Endothelial cell of umbilical vein (primary cell): ENCODE data around the gene ITM2C. TPM values are rescaled to one million over a fixed set of nuclear protein-coding genes. Genes with fewer than 3 reads are reported as not detected.

Experiments used
- BruUV-seq: library from RNA; stranded (reverse); fragments of 400-500 nt; replicated peaks from 2 replicates; lab custom pipeline; 2021; lab: Mats Ljungman, UMichigan
- CTCF ChIA-PET: fragments of 300-600, 350-600 bp; sonication (Branson Sonifier 250); formaldehyde crosslinking; loops from one replicate; lab custom pipeline; 2021; ENCODE audit warnings: antibody characterized with exemption, inconsistent platforms; lab: Charles Lee
- POLR2A ChIA-PET: fragments of 300-600, 350-600 bp; sonication (Branson Sonifier 250); formaldehyde crosslinking; loops from one replicate; lab custom pipeline; 2021; ENCODE audit warnings: antibody characterized with exemption, inconsistent platforms; lab: Charles Lee
- DNase-seq: peaks from one replicate; pipeline ENCODE4 v3.0.0-alpha.2; 2011; ENCODE audit warnings: low read depth, low spot score
- FAIRE-seq: peaks from 2 replicates; lab custom pipeline; 2011; peaks lifted over from hg19 to GRCh38; lab: Jason Lieb, UNC
- H2AFZ ChIP-seq: 2 replicates; pipeline ENCODE4 v1.6.0; 2012; ENCODE audit warnings: low read depth, low read length, control low read depth, inconsistent platforms
- H3K27ac ChIP-seq: 2 replicates; pipeline ENCODE4 v1.5.1; 2011; ENCODE audit warnings: low read depth, mild to moderate bottlenecking, control low read depth, low read length, moderate library complexity; ENCODE audit not compliant: insufficient read depth
- H3K27me3 ChIP-seq, 2 experiments: 2 replicates each; pipeline versions ENCODE4 v1.6.0 to v1.6.1; 2011; ENCODE audit warnings: low read length in 2 of 2, mixed read lengths in 1 of 2; ENCODE audit not compliant: control insufficient read depth in 2 of 2, insufficient read depth in 2 of 2
- H3K36me3 ChIP-seq, 2 experiments: 2 replicates in 1 of 2; 3 replicates in 1 of 2; pipeline ENCODE4 v1.5.1; 2011; ENCODE audit warnings: low read length in 2 of 2, mild to moderate bottlenecking in 1 of 2, moderate library complexity in 1 of 2; ENCODE audit not compliant: control insufficient read depth in 2 of 2, insufficient read depth in 2 of 2; ENCODE audit errors: extremely low read depth in 1 of 2
- H3K4me1 ChIP-seq: 3 replicates; pipeline ENCODE4 v1.5.1; 2011; ENCODE audit warnings: mild to moderate bottlenecking, low read length; ENCODE audit not compliant: control insufficient read depth, insufficient read depth; ENCODE audit errors: extremely low read depth
- H3K4me2 ChIP-seq: 2 replicates; pipeline ENCODE4 v1.6.1; 2011; ENCODE audit warnings: low read length, control low read depth, mixed read lengths; ENCODE audit not compliant: insufficient read depth
- H3K4me3 ChIP-seq, 3 experiments: fragments of 200-600 bp in 1 of 3; sonication (generic), shearing (Covaris generic) in 1 of 3; replicated peaks in 1 of 3; 2 replicates each; pipeline ENCODE4 v1.5.1; 2011 to 2016; ENCODE audit warnings: control low read depth in 3 of 3, low read length in 3 of 3, mild to moderate bottlenecking in 2 of 3, inconsistent platforms in 1 of 3, low read depth in 1 of 3, moderate library complexity in 1 of 3; ENCODE audit not compliant: insufficient read depth in 1 of 3
- H3K79me2 ChIP-seq: 2 replicates; pipeline ENCODE4 v1.6.0; 2012; ENCODE audit warnings: low read length, inconsistent platforms; ENCODE audit not compliant: control insufficient read depth, insufficient read depth
- H3K9ac ChIP-seq: replicated peaks from 2 replicates; pipeline ENCODE3; 2011; ENCODE audit warnings: low read length, control low read depth; ENCODE audit not compliant: insufficient read depth; ENCODE audit errors: extremely low read depth
- H3K9me1 ChIP-seq: replicated peaks from 3 replicates; pipeline ENCODE4 v1.6.0; 2011; ENCODE audit warnings: mild to moderate bottlenecking, low read length; ENCODE audit not compliant: control insufficient read depth, insufficient read depth; ENCODE audit errors: extremely low read depth
- H3K9me3 ChIP-seq: replicated peaks from 2 replicates; pipeline ENCODE4 v1.5.1; 2012; ENCODE audit warnings: low read length, inconsistent platforms; ENCODE audit not compliant: control insufficient read depth, insufficient read depth
- H4K20me1 ChIP-seq: replicated peaks from 2 replicates; pipeline ENCODE3; 2011; ENCODE audit warnings: mild to moderate bottlenecking, low read length; ENCODE audit not compliant: control insufficient read depth, insufficient read depth; ENCODE audit errors: extremely low read depth
- EZH2 ChIP-seq: IDR thresholded peaks from 2 replicates; pipeline ENCODE4 v1.6.1; 2012; ENCODE audit warnings: borderline replicate concordance, low read depth, mild to moderate bottlenecking, moderate library complexity, low read length, inconsistent platforms; ENCODE audit not compliant: severe bottlenecking
- FOS ChIP-seq: IDR thresholded peaks from 2 replicates; pipeline ENCODE4 v1.6.1; 2011; ENCODE audit warnings: mild to moderate bottlenecking, low read length, moderate library complexity, borderline replicate concordance; ENCODE audit not compliant: insufficient read depth
- JUN ChIP-seq: IDR thresholded peaks from 2 replicates; pipeline ENCODE4 v1.6.1; 2011; ENCODE audit warnings: borderline replicate concordance, low read depth; ENCODE audit not compliant: insufficient read length, insufficient read depth
- MAX ChIP-seq: IDR thresholded peaks from 2 replicates; pipeline ENCODE4 v1.6.1; 2011; ENCODE audit not compliant: insufficient read depth, insufficient read length
- MYC ChIP-seq: IDR thresholded peaks from one replicate; pipeline ENCODE4 v1.6.1; 2011; ENCODE audit warnings: mild to moderate bottlenecking, low read depth, low read length
- POLR2A ChIP-seq: IDR thresholded peaks from 2 replicates; pipeline ENCODE4 v1.6.1; 2012; ENCODE audit warnings: low read depth, mild to moderate bottlenecking, control low read depth, low read length
- POLR2AphosphoS5 ChIP-seq: IDR thresholded peaks from 2 replicates; pipeline ENCODE4 v1.6.1; 2012; ENCODE audit warnings: low read depth, mild to moderate bottlenecking, control low read depth, low read length, moderate library complexity; ENCODE audit not compliant: insufficient read depth
- dilution Hi-C: fragments of 300-500 bp; cut with MboI; formaldehyde crosslinking; loops from one replicate; pipeline ENCODE4 v1.15.0; 2019; ENCODE audit warnings: low sequenced_read_pairs; ENCODE audit not compliant: extremely low pct_ligation_motif_present
- intact Hi-C: fragments of 100-400 bp; cut with micrococcal nuclease; formaldehyde crosslinking; loops from one replicate; pipeline ENCODE4 v1.10.0; 2022
- polyA plus RNA-seq, 4 experiments: library from polyadenylated mRNA; depleted of rRNA in 3 of 4; stranded (reverse) in 3 of 4; unstranded in 1 of 4; fragments of >200 nt; gene quantifications; 2 replicates each; pipeline versions ENCODE4 v1.2.1 to v1.2.3, GENCODE V29; 2011 to 2012; ENCODE audit warnings: missing spikeins in 1 of 4
- total RNA-seq: library from RNA; stranded (reverse); gene quantifications from 2 replicates; pipeline ENCODE4 v1.2.3, GENCODE V29; 2021
- TF ChIP-seq, protein P1 (sequence below), 2 donors: IDR thresholded peaks; 1 replicate in 1 of 2; 2 replicates in 1 of 2; pipeline ENCODE4 v1.5.1; 2011; ENCODE audit warnings: low read length in 2 of 2, mild to moderate bottlenecking in 2 of 2, moderate library complexity in 2 of 2, control low read depth in 1 of 2, inconsistent platforms in 1 of 2, low read depth in 1 of 2; ENCODE audit not compliant: insufficient read depth in 1 of 2; ENCODE audit errors: extremely low read depth in 1 of 2

Gene ITM2C
- total and polyA plus RNA-seq, 2 donors (not counting 3 experiments of a cell fraction or from before 2014, with no cell fraction given), result 12.0 to 12.1 TPM

GRCh38 chr2:230919681-230920080 is 54.9 kb downstream of the ITM2C start:
- dilution Hi-C loops, result no loop called here

More at GRCh38 chr2:230919681-230920080, 54.9 kb downstream of the ITM2C start:
- no peaks in the 10 kb centered on the region for H4K20me1 ChIP-seq
- no peak overlapping the region for H3K4me3 ChIP-seq
- no peak for TF ChIP-seq MYC
- TF ChIP-seq JUN, result no peak
- no peak for TF ChIP-seq EZH2
- TF ChIP-seq, protein P1, sequence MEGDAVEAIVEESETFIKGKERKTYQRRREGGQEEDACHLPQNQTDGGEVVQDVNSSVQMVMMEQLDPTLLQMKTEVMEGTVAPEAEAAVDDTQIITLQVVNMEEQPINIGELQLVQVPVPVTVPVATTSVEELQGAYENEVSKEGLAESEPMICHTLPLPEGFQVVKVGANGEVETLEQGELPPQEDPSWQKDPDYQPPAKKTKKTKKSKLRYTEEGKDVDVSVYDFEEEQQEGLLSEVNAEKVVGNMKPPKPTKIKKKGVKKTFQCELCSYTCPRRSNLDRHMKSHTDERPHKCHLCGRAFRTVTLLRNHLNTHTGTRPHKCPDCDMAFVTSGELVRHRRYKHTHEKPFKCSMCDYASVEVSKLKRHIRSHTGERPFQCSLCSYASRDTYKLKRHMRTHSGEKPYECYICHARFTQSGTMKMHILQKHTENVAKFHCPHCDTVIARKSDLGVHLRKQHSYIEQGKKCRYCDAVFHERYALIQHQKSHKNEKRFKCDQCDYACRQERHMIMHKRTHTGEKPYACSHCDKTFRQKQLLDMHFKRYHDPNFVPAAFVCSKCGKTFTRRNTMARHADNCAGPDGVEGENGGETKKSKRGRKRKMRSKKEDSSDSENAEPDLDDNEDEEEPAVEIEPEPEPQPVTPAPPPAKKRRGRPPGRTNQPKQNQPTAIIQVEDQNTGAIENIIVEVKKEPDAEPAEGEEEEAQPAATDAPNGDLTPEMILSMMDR (IDR thresholded peaks at IDR 0.05; ENCODE audit: extremely low read depth in 1 of 2, insufficient read depth in 1 of 2, low read depth in 1 of 2, low read length in 2 of 2), result no peak
- TF ChIP-seq POLR2AphosphoS5, result no peak
- no peak for TF ChIP-seq MAX
- no peak for TF ChIP-seq POLR2A
- no peak for TF ChIP-seq FOS
- no peaks in the 10 kb centered on the region for H3K4me1 ChIP-seq
- H3K79me2 ChIP-seq, result no peaks in the 10 kb centered on the region
- no peak overlapping the region for H3K27ac ChIP-seq
- peaks cover 0 to 20% of the 10 kb centered on the region in 2 experiments for H3K27me3 ChIP-seq
- no peaks in the 10 kb centered on the region for H3K9me3 ChIP-seq
- H3K36me3 ChIP-seq, result no peaks in the 10 kb centered on the region
- FAIRE-seq, result no peak
- intact Hi-C loops, result no loop called here
- ChIA-PET CTCF (no interaction called here), POLR2A (no interaction called here)
- H3K9me1 ChIP-seq, result no peaks in the 10 kb centered on the region
- H2AFZ ChIP-seq, result no peak overlapping the region
- BruUV-seq, result no TSS peak
- H3K9ac ChIP-seq, result no peak overlapping the region
- H3K4me2 ChIP-seq, result no peak overlapping the region
- DNase-seq, result no peak
